SK-N-SH treated with all-trans-retinoic acid at 6 μM for 48 hours (cell line): ENCODE data around the gene FAM227B.

Experiments used
- ATAC-seq: fragments of 200-7000 bp; cut with Tn5 transposase; 3 replicates; pipeline ENCODE4 v1.9.1; 2020; ENCODE audit warnings: mild to moderate bottlenecking, moderate library complexity
- ARNTL ChIP-seq: fragments of 450-650 bp; formaldehyde crosslinking; IDR thresholded peaks from 2 replicates; pipeline ENCODE4 v1.5.0; 2020; ENCODE audit warnings: low read depth, mild to moderate bottlenecking, moderate library complexity, borderline replicate concordance
- BACH2 ChIP-seq: fragments of 250-450 bp; sonication (Bioruptor Pico); IDR thresholded peaks from 2 replicates; pipeline ENCODE4 v1.9.0; 2021; ENCODE audit warnings: mild to moderate bottlenecking, borderline replicate concordance
- CREB5 ChIP-seq: fragments of 250-450 bp; sonication (Bioruptor Pico); IDR thresholded peaks from 2 replicates; pipeline ENCODE4 v1.5.1; 2020; ENCODE audit warnings: low read depth, mild to moderate bottlenecking, moderate library complexity
- CSDC2 ChIP-seq: fragments of 250-450 bp; sonication (Bioruptor Pico); IDR thresholded peaks from 2 replicates; pipeline ENCODE4 v1.5.0; 2020; ENCODE audit warnings: mild to moderate bottlenecking, moderate library complexity
- CSRNP3 ChIP-seq: fragments of 250-450 bp; sonication (Bioruptor Pico); IDR thresholded peaks from 2 replicates; pipeline ENCODE4 v1.5.1; 2021; ENCODE audit warnings: mild to moderate bottlenecking, moderate library complexity
- ESRRG ChIP-seq: fragments of 250-450 bp; sonication (Bioruptor Pico); IDR thresholded peaks from 2 replicates; pipeline ENCODE4 v1.6.1; 2021; ENCODE audit warnings: mild to moderate bottlenecking
- GLIS3 ChIP-seq: fragments of 250-450 bp; sonication (Bioruptor Pico); IDR thresholded peaks from 2 replicates; pipeline ENCODE4 v1.5.0; 2020; ENCODE audit warnings: mild to moderate bottlenecking, moderate library complexity
- ISL1 ChIP-seq: fragments of 250-450 bp; sonication (Bioruptor Pico); IDR thresholded peaks from 2 replicates; pipeline ENCODE4 v2.1.2; 2022; ENCODE audit warnings: mild to moderate bottlenecking, moderate library complexity
- OSR1 ChIP-seq: fragments of 250-450 bp; sonication (Bioruptor Pico); IDR thresholded peaks from 2 replicates; pipeline ENCODE4 v1.8.0; 2022; ENCODE audit warnings: moderate library complexity, mild to moderate bottlenecking, inconsistent platforms
- PATZ1 ChIP-seq: fragments of 250-450 bp; sonication (Bioruptor Pico); IDR thresholded peaks from 2 replicates; pipeline ENCODE4 v1.8.0; 2020; ENCODE audit warnings: mild to moderate bottlenecking, moderate library complexity, borderline replicate concordance
- POU6F1 ChIP-seq: fragments of 250-450 bp; sonication (Bioruptor Pico); IDR thresholded peaks from 2 replicates; pipeline ENCODE4 v1.8.0; 2021; ENCODE audit warnings: low read depth, mild to moderate bottlenecking, moderate library complexity, borderline replicate concordance
- PPARA ChIP-seq: fragments of 250-450 bp; sonication (Bioruptor Pico); IDR thresholded peaks from 2 replicates; pipeline ENCODE4 v1.5.0; 2020; ENCODE audit warnings: mild to moderate bottlenecking, borderline replicate concordance
- SNAI2 ChIP-seq: fragments of 250-450 bp; sonication (Bioruptor Pico); IDR thresholded peaks from 2 replicates; pipeline ENCODE4 v1.5.0; 2020; ENCODE audit warnings: mild to moderate bottlenecking, moderate library complexity
- TCF4 ChIP-seq: fragments of 250-450 bp; sonication (Bioruptor Pico); IDR thresholded peaks from 2 replicates; pipeline ENCODE4 v1.8.0; 2021; ENCODE audit warnings: mild to moderate bottlenecking, moderate library complexity, borderline replicate concordance
- TSHZ2 ChIP-seq: fragments of 250-450 bp; sonication (Bioruptor Pico); IDR thresholded peaks from 2 replicates; pipeline ENCODE4 v1.5.0; 2020; ENCODE audit warnings: mild to moderate bottlenecking, moderate library complexity
- ZFP3 ChIP-seq: fragments of 250-450 bp; sonication (Bioruptor Pico); IDR thresholded peaks from 2 replicates; pipeline ENCODE4 v1.5.0; 2020; ENCODE audit warnings: mild to moderate bottlenecking, moderate library complexity
- ZFP30 ChIP-seq: fragments of 450-650 bp; formaldehyde crosslinking; IDR thresholded peaks from 2 replicates; pipeline ENCODE4 v1.5.0; 2022; ENCODE audit warnings: mild to moderate bottlenecking, moderate library complexity
- ZNF565 ChIP-seq: fragments of 450-650 bp; formaldehyde crosslinking; conservative IDR thresholded peaks from 2 replicates; pipeline ENCODE4 v1.5.0; 2020; ENCODE audit warnings: low read depth, mild to moderate bottlenecking, moderate library complexity
- ZNF70 ChIP-seq: fragments of 450-650 bp; formaldehyde crosslinking; IDR thresholded peaks from 2 replicates; pipeline ENCODE4 v1.5.0; 2020; ENCODE audit warnings: mild to moderate bottlenecking, moderate library complexity
- ZNF8 ChIP-seq: fragments of 450-650 bp; formaldehyde crosslinking; IDR thresholded peaks from 2 replicates; pipeline ENCODE4 v1.5.0; 2020; ENCODE audit warnings: mild to moderate bottlenecking, moderate library complexity

The FAM227B gene

GRCh38 chr15:49315391-49315823 is 305.2 kb downstream of the FAM227B start:
- peak; percentile 32 for ATAC-seq
- TF ChIP-seq ZNF8 (CRISPR knock-in tag), result no peak
- TF ChIP-seq TCF4 (CRISPR knock-in tag), result 0 out of 2 replicates have a peak, but pooled peaks have one; percentile 18
- TF ChIP-seq ESRRG (CRISPR knock-in tag), result no peak

- TF ChIP-seq PPARA (CRISPR knock-in tag) (no peak), POU6F1 (CRISPR knock-in tag) (no peak), ZNF8 (CRISPR knock-in tag) (no peak), TSHZ2 (CRISPR knock-in tag) (no peak), CSRNP3 (CRISPR knock-in tag) (no peak), OSR1 (no peak), ZFP30 (CRISPR knock-in tag) (no peak), GLIS3 (no peak), PATZ1 (no peak), TCF4 (CRISPR knock-in tag) (no peak), ARNTL (no peak), BACH2 (CRISPR knock-in tag) (no peak), ISL1 (CRISPR knock-in tag) (no peak), ZNF565 (CRISPR knock-in tag) (no peak), SNAI2 (no peak), CREB5 (CRISPR knock-in tag) (no peak), ESRRG (CRISPR knock-in tag) (no peak), CSDC2 (CRISPR knock-in tag) (no peak)
- no peak for ATAC-seq
Observed at GRCh38 chr15:49314716-49315115, 305.9 kb downstream of the FAM227B start.

GRCh38 chr15:49313650-49314049 is 307.0 kb downstream of the FAM227B start:
- peak; percentile 87 for ATAC-seq
- TF ChIP-seq SNAI2 (0 out of 2 replicates have a peak, but pooled peaks have one; percentile 69), CREB5 (CRISPR knock-in tag) (peak; percentile 80; the same call in 1 of the 2 replicates), ISL1 (CRISPR knock-in tag) (peak; percentile 80), ZNF70 (CRISPR knock-in tag) (no peak), ZNF8 (CRISPR knock-in tag) (no peak), ZFP3 (CRISPR knock-in tag) (0 out of 2 replicates have a peak, but pooled peaks have one; percentile 30)
